Prostate gland (tissue), 2 donors: ENCODE data around the gene MYLK4. TPM values are rescaled to one million over a fixed set of nuclear protein-coding genes. Genes with fewer than 3 reads are reported as not detected.

ENCODE experiments used
- DNase-seq: peaks from one replicate; pipeline ENCODE4 v3.0.0-alpha.2; 2019; ENCODE audit warnings: low spot score
- H3K27ac ChIP-seq, 2 donors: fragments of 200-600 bp; sonication (generic); 2 replicates each; pipeline ENCODE4 v1.5.1; 2017 to 2019
- H3K27me3 ChIP-seq: fragments of 200-600 bp; sonication (generic); replicated peaks from 2 replicates; pipeline ENCODE4 v1.5.1; 2019; ENCODE audit not compliant: insufficient read depth
- H3K36me3 ChIP-seq, 2 donors: fragments of 200-600 bp; sonication (generic); 1 replicate in 1 of 2; 2 replicates in 1 of 2; pipeline versions ENCODE4 v1.5.1 to v1.8.1; 2017 to 2019
- H3K4me1 ChIP-seq: fragments of 200-600 bp; sonication (generic); replicated peaks from 2 replicates; pipeline ENCODE4 v1.5.1; 2019
- H3K4me3 ChIP-seq, 2 donors: fragments of 200-600 bp; sonication (generic); 2 replicates each; pipeline ENCODE4 v1.5.1; 2017 to 2019
- H3K9me3 ChIP-seq: fragments of 200-600 bp; sonication (generic); 2 replicates; pipeline ENCODE4 v1.5.1; 2017
- CTCF ChIP-seq, 4 experiments: fragments of 200-600 bp in 2 of 4; fragments of 450-650 bp in 2 of 4; sonication (generic) in 2 of 4; IDR thresholded peaks; 1 replicate in 3 of 4; 2 replicates in 1 of 4; pipeline ENCODE4 v1.5.1; 2016 to 2019; ENCODE audit warnings: antibody characterized with exemption in 4 of 4, mild to moderate bottlenecking in 2 of 4, moderate library complexity in 2 of 4
- POLR2A ChIP-seq: fragments of 450-650 bp; IDR thresholded peaks from one replicate; pipeline ENCODE4 v1.6.1; 2016; ENCODE audit warnings: antibody characterized with exemption, mild to moderate bottlenecking
- POLR2AphosphoS5 ChIP-seq: sonication (generic); formaldehyde crosslinking; IDR thresholded peaks from one replicate; pipeline ENCODE4 v1.6.1; 2017; ENCODE audit warnings: antibody characterized with exemption
- WGBS: methylation state at CpG from one replicate; pipeline ENCODE4 v1.1.5; 2018; 5-methylcytosine and 5-hydroxymethylcytosine counted together
- intact Hi-C: fragments of 100-400 bp; cut with DNase I; formaldehyde crosslinking; loops from one replicate; pipeline ENCODE4 v1.14.2; 2022
- total RNA-seq, 2 donors: library from RNA; depleted of rRNA; stranded (reverse); fragments of >200 nt; gene quantifications; one replicate each; pipeline ENCODE4 v1.1.0, GENCODE V29; 2016

Gene MYLK4
- total RNA-seq, 2 donors from 2014 or later = 0.46 to 0.97 TPM

- no peaks in the 10 kb centered on the region for H3K9me3 ChIP-seq
- no peaks in the 10 kb centered on the region for H3K27me3 ChIP-seq
- peaks cover 0 to 2% of the 10 kb centered on the region in 2 donors for H3K36me3 ChIP-seq
- DNase-seq = no peak
- no peak for TF ChIP-seq POLR2AphosphoS5
- TF ChIP-seq POLR2A = no peak
- TF ChIP-seq CTCF (IDR thresholded peaks at IDR 0.05) = no peak
- H3K4me3 ChIP-seq = no peak overlapping the region
- intact Hi-C loops = no loop called here
- 84% methylated on average over 4 of the region's 4 CpGs for WGBS
- H3K27ac ChIP-seq = no peak overlapping the region
- peaks cover 4% of the 10 kb centered on the region for H3K4me1 ChIP-seq
These were observed 20.4 kb upstream of the MYLK4 start for GRCh38 chr6:2771079-2771478.

- intact Hi-C loops = no loop called here
- 52% methylated on average over 13 of the region's 13 CpGs for WGBS
- no peak for DNase-seq
- TF ChIP-seq CTCF (IDR thresholded peaks at IDR 0.05) = no peak
- no peak for TF ChIP-seq POLR2A
- TF ChIP-seq POLR2AphosphoS5 = no peak
- H3K27me3 ChIP-seq = no peaks in the 10 kb centered on the region
- H3K9me3 ChIP-seq = no peaks in the 10 kb centered on the region
- peaks cover 4% of the 10 kb centered on the region for H3K4me1 ChIP-seq
- no peak overlapping the region for H3K4me3 ChIP-seq
- H3K36me3 ChIP-seq = peaks cover 0 to 2% of the 10 kb centered on the region in 2 donors
- H3K27ac ChIP-seq = no peak overlapping the region
These were observed 19.4 kb upstream of the MYLK4 start for GRCh38 chr6:2770171-2770570.

GRCh38 chr6:2768696-2769095 lies 18.0 kb upstream of the MYLK4 start:
- peak in 1 of 4 experiments; percentile 3 for TF ChIP-seq CTCF (IDR thresholded peaks at IDR 0.05)
- peak; percentile 42 for TF ChIP-seq POLR2AphosphoS5
- no peak for TF ChIP-seq POLR2A
- Histone ChIP-seq H3K4me1 (peaks cover 4% of the 10 kb centered on the region), H3K36me3 (peaks cover 0 to 2% of the 10 kb centered on the region in 2 donors), H3K4me3 (no peak overlapping the region), H3K9me3 (no peaks in the 10 kb centered on the region), H3K27ac (no peak overlapping the region), H3K27me3 (no peaks in the 10 kb centered on the region)
- 31% methylated on average over 6 of the region's 6 CpGs for WGBS
- intact Hi-C loops = no loop called here
- DNase-seq = no peak

GRCh38 chr6:2767657-2768524 lies 17.2 kb upstream of the MYLK4 start:
- Histone ChIP-seq H3K9me3 (no peaks in the 10 kb centered on the region), H3K4me3 (peak overlapping the region; percentile 82 to 85), H3K36me3 (peaks cover 0 to 2% of the 10 kb centered on the region in 2 donors), H3K27me3 (no peaks in the 10 kb centered on the region), H3K27ac (peak overlapping the region in 1 of 2 donors; percentile 95), H3K4me1 (peaks cover 4% of the 10 kb centered on the region)
- no peak for DNase-seq
- intact Hi-C loops = no loop called here
- no peak for TF ChIP-seq POLR2AphosphoS5
- no peak for TF ChIP-seq CTCF (IDR thresholded peaks at IDR 0.05)
- no peak for TF ChIP-seq POLR2A
- 46% methylated on average over 9 of the region's 9 CpGs for WGBS
